HepG2 (cell line): ENCODE data around the gene EXOC6B.

Experiments
- CTCF ChIP-seq: sonication (generic); formaldehyde crosslinking; IDR thresholded peaks from 2 replicates; pipeline ENCODE4 v1.5.0; 2020; ENCODE audit warnings: mild to moderate bottlenecking, missing genetic modification reagents, moderate library complexity
- KIAA2018 ChIP-seq: sonication (generic); formaldehyde crosslinking; IDR thresholded peaks from 2 replicates; pipeline ENCODE4 v1.5.0; 2020; ENCODE audit warnings: mild to moderate bottlenecking, missing genetic modification reagents, borderline replicate concordance
- NR3C1 ChIP-seq: sonication (generic); formaldehyde crosslinking; IDR thresholded peaks from 2 replicates; pipeline ENCODE4 v1.4.0; 2020; ENCODE audit warnings: missing genetic modification reagents
- TAF1 ChIP-seq: sonication (generic); formaldehyde crosslinking; IDR thresholded peaks from 2 replicates; pipeline ENCODE4 v1.4.0; 2020; ENCODE audit warnings: missing genetic modification reagents
- ZNF3 ChIP-seq: IDR thresholded peaks from 2 replicates; pipeline ENCODE4 v1.7.0; 2017; ENCODE audit warnings: inconsistent platforms
- ZNF530 ChIP-seq: sonication (generic); formaldehyde crosslinking; IDR thresholded peaks from 2 replicates; pipeline ENCODE4 v1.5.0; 2020; ENCODE audit warnings: low read depth, mild to moderate bottlenecking, missing genetic modification reagents

- TF ChIP-seq NR3C1 (CRISPR knock-in tag): no peak
- TF ChIP-seq CTCF: no peak
- no peak for TF ChIP-seq ZNF3 (CRISPR knock-in tag)
- no peak for TF ChIP-seq KIAA2018
- TF ChIP-seq ZNF530 (CRISPR knock-in tag): no peak
- TF ChIP-seq TAF1 (CRISPR knock-in tag): no peak
These were observed 198.8 kb downstream of the EXOC6B start for GRCh38 chr2:72627083-72627482.
